K562 treated with DMSO at 1 percent for 48 hours (cell line): ENCODE results near the gene FAF2. TPM values are rescaled to one million over a fixed set of nuclear protein-coding genes. Genes with fewer than 3 reads are reported as not detected.

Experiments
- total RNA-seq: library from RNA; unstranded; fragments of 300-600 nt; gene quantifications from 2 replicates; pipeline ENCODE4 v1.2.3, GENCODE V29; 2022; ENCODE audit warnings: low replicate concordance; ENCODE audit errors: extremely low read depth

Gene FAF2, protein sequence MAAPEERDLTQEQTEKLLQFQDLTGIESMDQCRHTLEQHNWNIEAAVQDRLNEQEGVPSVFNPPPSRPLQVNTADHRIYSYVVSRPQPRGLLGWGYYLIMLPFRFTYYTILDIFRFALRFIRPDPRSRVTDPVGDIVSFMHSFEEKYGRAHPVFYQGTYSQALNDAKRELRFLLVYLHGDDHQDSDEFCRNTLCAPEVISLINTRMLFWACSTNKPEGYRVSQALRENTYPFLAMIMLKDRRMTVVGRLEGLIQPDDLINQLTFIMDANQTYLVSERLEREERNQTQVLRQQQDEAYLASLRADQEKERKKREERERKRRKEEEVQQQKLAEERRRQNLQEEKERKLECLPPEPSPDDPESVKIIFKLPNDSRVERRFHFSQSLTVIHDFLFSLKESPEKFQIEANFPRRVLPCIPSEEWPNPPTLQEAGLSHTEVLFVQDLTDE
- total RNA-seq = not detected in 2 replicates

GRCh38 chr5:176447978-176448608 lies at the start of gene FAF2:
FAF2 (plus strand) TSS chr5:176448385; CDS start chr5:176448408, 23 bp downstream.

DNA sequence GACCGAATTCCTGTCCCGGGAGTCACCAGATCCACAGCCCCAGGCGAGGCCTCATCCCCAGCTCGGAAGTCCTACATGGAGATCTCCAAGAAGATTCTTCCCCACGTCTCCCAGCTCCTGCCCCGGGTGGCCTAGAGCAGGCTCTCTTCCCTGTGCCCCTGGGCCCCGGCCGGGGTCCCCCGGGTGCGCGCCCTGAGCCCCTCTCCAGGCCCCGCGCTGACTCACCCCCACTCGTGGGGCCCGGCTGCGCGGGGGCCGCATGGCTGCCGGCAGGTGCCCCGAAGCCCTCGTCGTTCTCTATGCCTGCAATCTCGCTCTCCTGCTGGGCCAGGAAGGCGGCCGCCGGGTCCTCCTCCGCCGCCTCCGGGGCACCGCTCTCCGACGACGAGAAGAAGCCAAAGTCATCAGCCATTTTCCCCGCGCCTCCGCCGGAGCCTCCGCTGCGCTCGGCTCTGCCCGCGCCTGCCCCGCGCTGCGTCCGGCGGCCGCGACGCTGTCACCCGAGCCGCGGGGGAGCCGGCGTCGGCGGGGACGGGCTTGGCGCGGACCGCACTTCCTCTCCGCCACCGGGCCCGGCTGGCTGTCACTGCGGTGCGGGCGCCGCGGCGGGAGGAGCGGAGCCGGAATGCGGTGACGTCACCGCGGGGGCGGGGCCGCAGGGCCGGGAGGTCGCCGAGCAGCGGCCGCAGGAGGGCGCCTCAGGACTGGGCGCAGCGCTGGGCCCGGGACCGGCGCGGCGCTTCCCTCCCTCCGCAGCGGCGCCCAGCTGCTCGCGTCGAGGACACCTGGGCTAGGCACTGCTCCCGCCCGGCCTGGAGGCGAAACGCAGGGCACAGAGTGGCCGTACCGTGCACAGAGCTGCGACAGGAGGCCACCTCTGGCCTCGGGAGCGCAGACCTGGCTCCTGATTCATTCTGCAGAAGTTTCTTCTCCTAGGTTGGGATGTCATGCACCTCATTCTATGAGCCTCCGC lies 31.9 kb upstream of the FAF2 start, which contains the start of gene CLTB:
Gene CLTB (minus strand): TSS at position 588 of the 973 bp plus-strand sequence. CDS start 176 bp downstream, at position 412.

DNA sequence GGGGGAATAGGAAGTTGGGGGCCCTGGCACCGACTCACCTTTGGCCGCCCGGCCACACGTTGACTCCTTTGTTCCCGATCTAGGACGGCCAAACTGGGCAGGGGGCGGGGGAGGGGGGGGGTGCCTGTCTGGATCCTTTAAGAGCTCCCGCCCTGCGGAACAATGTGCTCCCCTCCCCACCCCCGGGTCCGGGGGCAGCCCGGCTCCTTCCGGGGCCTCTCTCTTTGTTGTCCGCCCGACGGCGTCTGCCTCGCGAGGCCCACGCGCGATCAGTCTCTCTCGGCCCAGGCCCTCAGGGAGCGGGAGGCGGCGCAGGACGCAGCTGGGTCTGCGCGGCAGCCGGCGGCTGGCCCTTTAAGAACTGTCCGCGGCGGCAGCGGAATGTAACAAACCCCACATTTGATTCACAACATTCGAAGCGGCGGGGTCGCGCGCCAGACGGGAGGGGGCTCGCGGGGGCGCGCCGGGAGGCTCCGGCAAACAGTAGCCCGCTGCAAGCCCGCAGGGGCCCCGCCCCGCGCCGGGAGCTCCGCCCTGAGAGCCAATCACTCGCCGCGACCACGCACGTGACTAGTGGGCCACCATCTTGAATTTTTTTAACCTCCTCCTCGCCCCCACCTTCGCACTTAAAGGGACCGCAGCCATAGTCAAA lies 88.8 kb downstream of the FAF2 start, which contains the start of gene RNF44:
Gene RNF44 (minus strand): TSS at position 501 of the 652 bp plus-strand sequence. CDS start 4,930 bp downstream, outside the sequence.

DNA sequence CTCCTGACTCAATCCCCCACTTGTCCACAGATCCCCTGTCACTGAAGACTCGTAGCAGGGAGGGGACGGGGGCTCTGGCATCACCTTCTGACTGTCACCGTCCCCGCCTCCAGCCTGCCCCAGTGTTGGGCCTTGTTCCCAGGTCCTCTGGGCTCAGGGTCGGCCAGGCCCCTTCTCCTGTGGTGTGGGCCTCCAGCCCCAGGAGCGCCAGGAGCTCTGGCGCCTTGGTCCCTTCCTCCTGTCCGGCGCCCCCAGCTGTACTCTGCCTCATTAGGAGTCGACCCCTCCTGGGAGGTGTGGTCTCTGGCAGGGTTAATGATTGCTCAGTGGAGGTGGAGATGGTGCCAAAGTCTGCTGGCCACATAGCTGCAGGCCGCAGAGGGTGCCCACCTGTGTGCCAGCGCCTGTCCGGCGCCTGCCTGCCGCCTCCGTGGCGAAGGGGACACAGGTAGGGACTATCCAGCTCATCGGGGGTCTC lies 100.8 kb downstream of the FAF2 start, which contains the start of gene CDHR2:
Gene CDHR2 (plus strand): TSS at position 376 of the 478 bp plus-strand sequence. CDS start 16,011 bp downstream, outside the sequence.

Other genes with a start within 250 kb of the FAF2 start
- gene SIMC1, start 210.0 kb upstream of the FAF2 start, total RNA-seq = not detected in 2 replicates
- gene KIAA1191, start 86.6 kb upstream of the FAF2 start, total RNA-seq = 141 TPM in 1 of 2 replicates, not detected in the other
- not detected in 2 replicates for gene ARL10, start 82.9 kb upstream of the FAF2 start, total RNA-seq
- gene NOP16, start 59.8 kb upstream of the FAF2 start, total RNA-seq = not detected in 2 replicates
- not detected in 2 replicates for gene HIGD2A, start 59.6 kb upstream of the FAF2 start, total RNA-seq
- gene CLTB, start 31.8 kb upstream of the FAF2 start, total RNA-seq = not detected in 2 replicates
- not detected in 2 replicates for gene RNF44, start 89.0 kb downstream of the FAF2 start, total RNA-seq
- gene CDHR2, start 101.0 kb downstream of the FAF2 start, total RNA-seq = not detected in 2 replicates
- not detected in 2 replicates for gene GPRIN1, start 161.8 kb downstream of the FAF2 start, total RNA-seq
- gene SNCB, start 182.1 kb downstream of the FAF2 start, total RNA-seq = not detected in 2 replicates
- not detected in 2 replicates for gene EIF4E1B, start 182.3 kb downstream of the FAF2 start, total RNA-seq
- gene TSPAN17, start 199.1 kb downstream of the FAF2 start, total RNA-seq = 164 TPM in 1 of 2 replicates, not detected in the other